ENCODE measurements around the gene KCNQ5. TPM values are rescaled to one million over a fixed set of nuclear protein-coding genes. Genes with fewer than 3 reads are reported as not detected.

Gene KCNQ5
- total RNA-seq, 1 donor from 2014 or later, result not detected

DNA sequence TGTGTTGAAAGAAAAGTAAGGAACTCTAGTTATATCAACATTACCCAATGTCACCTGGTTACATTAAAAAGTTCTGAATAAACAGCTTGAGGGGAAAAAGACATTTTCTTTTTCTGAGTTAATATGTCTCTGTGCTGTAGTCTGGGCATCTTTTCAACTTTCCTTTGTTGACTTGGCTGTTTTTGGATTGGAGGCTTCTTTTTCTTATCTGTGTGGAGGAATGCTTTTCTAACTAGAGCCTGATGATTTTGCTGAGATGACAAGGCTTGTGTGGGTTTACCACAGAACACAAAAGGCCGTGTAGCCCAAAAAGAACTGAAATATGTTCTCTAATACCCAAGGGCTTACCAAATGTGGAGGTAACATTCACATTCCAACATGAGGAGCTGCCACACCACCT is 161.8 kb downstream of the KCNQ5 start:
- no peak overlapping the region for H3K27ac ChIP-seq
- no peaks in the 10 kb centered on the region for H3K36me3 Mint-ChIP-seq
- H3K27me3 Mint-ChIP-seq (ENCODE audit: insufficient read depth, low read depth), result no peaks in the 10 kb centered on the region
- no peak overlapping the region for H3K4me3 ChIP-seq
- no peaks in the 10 kb centered on the region for H3K9me3 Mint-ChIP-seq
- H3K27ac Mint-ChIP-seq, result no peak overlapping the region
- no peak for DNase-seq (ENCODE audit: low spot score)
- H4K20me1 ChIP-seq (ENCODE audit: low read depth), result no peaks in the 10 kb centered on the region
- H3K4me3 Mint-ChIP-seq, result no peak overlapping the region
- H3F3A ChIP-seq (ENCODE audit: low read depth), result no peaks in the 10 kb centered on the region
- H3K27me3 ChIP-seq, result no peaks in the 10 kb centered on the region
- H3K9me3 ChIP-seq (ENCODE audit: low read depth), result no peaks in the 10 kb centered on the region
- no peak overlapping the region for H2AFZ ChIP-seq (replicated peaks)
- H3K79me2 ChIP-seq (ENCODE audit: low read depth), result no peaks in the 10 kb centered on the region
- TF ChIP-seq EZH2 (IDR thresholded peaks at IDR 0.05), result no peak
- no peak for TF ChIP-seq EZH2phosphoT487 (IDR thresholded peaks at IDR 0.05)
- TF ChIP-seq, protein P1, sequence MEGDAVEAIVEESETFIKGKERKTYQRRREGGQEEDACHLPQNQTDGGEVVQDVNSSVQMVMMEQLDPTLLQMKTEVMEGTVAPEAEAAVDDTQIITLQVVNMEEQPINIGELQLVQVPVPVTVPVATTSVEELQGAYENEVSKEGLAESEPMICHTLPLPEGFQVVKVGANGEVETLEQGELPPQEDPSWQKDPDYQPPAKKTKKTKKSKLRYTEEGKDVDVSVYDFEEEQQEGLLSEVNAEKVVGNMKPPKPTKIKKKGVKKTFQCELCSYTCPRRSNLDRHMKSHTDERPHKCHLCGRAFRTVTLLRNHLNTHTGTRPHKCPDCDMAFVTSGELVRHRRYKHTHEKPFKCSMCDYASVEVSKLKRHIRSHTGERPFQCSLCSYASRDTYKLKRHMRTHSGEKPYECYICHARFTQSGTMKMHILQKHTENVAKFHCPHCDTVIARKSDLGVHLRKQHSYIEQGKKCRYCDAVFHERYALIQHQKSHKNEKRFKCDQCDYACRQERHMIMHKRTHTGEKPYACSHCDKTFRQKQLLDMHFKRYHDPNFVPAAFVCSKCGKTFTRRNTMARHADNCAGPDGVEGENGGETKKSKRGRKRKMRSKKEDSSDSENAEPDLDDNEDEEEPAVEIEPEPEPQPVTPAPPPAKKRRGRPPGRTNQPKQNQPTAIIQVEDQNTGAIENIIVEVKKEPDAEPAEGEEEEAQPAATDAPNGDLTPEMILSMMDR (IDR thresholded peaks at IDR 0.05), result no peak
- peaks cover 8% of the 10 kb centered on the region for H3K4me1 Mint-ChIP-seq
- no peak overlapping the region for H3K4me2 ChIP-seq
- no peaks in the 10 kb centered on the region for H3K4me1 ChIP-seq
- H3K36me3 ChIP-seq, result no peaks in the 10 kb centered on the region
- no peak overlapping the region for H3K9ac ChIP-seq

DNA sequence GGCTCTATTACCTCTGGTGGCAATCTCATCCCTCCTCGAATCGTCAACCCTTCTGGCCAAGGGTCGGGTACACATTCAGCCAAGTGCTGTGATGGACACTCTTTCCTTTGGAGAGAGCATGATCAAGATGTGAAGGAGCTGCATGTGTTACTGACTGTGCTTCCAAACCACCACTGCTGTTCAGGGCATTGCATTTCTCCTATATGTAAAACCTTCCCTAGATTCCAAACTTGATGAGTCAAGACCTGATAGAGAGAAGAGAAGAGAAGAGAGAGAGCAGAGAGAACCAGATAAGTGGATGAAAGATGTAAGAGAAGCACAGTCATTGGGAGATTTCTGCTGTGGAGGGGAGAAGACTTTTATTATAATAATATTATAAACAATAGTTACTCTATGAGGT is 162.2 kb downstream of the KCNQ5 start:
- no peaks in the 10 kb centered on the region for H4K20me1 ChIP-seq (ENCODE audit: low read depth)
- no peaks in the 10 kb centered on the region for H3K36me3 ChIP-seq
- no peak overlapping the region for H3K9ac ChIP-seq
- DNase-seq (ENCODE audit: low spot score), result no peak
- no peaks in the 10 kb centered on the region for H3K9me3 ChIP-seq (ENCODE audit: low read depth)
- H3K4me2 ChIP-seq, result no peak overlapping the region
- no peaks in the 10 kb centered on the region for H3K27me3 Mint-ChIP-seq (ENCODE audit: insufficient read depth, low read depth)
- H3K4me3 ChIP-seq, result no peak overlapping the region
- H3K36me3 Mint-ChIP-seq, result no peaks in the 10 kb centered on the region
- H3K27ac ChIP-seq, result no peak overlapping the region
- peaks cover 8% of the 10 kb centered on the region for H3K4me1 Mint-ChIP-seq
- H3F3A ChIP-seq (ENCODE audit: low read depth), result no peaks in the 10 kb centered on the region
- H3K4me3 Mint-ChIP-seq, result no peak overlapping the region
- H3K79me2 ChIP-seq (ENCODE audit: low read depth), result no peaks in the 10 kb centered on the region
- H2AFZ ChIP-seq (replicated peaks), result no peak overlapping the region
- H3K27ac Mint-ChIP-seq, result no peak overlapping the region
- TF ChIP-seq EZH2phosphoT487 (IDR thresholded peaks at IDR 0.05), result no peak
- no peak for TF ChIP-seq EZH2 (IDR thresholded peaks at IDR 0.05)
- no peaks in the 10 kb centered on the region for H3K27me3 ChIP-seq
- no peaks in the 10 kb centered on the region for H3K4me1 ChIP-seq
- no peaks in the 10 kb centered on the region for H3K9me3 Mint-ChIP-seq

DNA sequence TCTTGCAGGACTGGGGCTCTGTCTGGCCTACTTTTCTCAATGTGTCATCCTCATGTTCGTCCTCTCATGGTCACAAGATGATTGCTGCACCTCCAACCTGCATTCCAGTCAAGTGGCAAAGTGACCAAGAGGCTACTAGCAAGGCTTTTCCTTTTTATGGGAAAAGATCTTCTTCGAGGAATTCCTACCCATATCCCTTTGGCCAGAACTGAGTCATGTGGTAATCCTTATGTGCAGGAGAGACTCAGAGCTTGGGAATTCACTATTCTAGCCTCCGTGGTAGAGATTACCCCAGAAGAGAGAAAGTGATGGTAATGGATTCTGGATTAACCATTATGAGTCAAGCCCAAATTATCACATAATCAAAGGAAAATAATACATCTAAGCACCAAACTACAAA is 162.7 kb downstream of the KCNQ5 start:
- H3K4me3 Mint-ChIP-seq, result no peak overlapping the region
- H3K27ac Mint-ChIP-seq, result no peak overlapping the region
- Histone ChIP-seq H2AFZ (replicated peaks) (no peak overlapping the region), H3K4me3 (no peak overlapping the region), H3K4me2 (no peak overlapping the region), H3K36me3 (no peaks in the 10 kb centered on the region), H3F3A (ENCODE audit: low read depth) (no peaks in the 10 kb centered on the region), H3K79me2 (ENCODE audit: low read depth) (no peaks in the 10 kb centered on the region), H3K4me1 (no peaks in the 10 kb centered on the region), H3K9me3 (ENCODE audit: low read depth) (no peaks in the 10 kb centered on the region), H3K27ac (no peak overlapping the region), H3K27me3 (no peaks in the 10 kb centered on the region), H4K20me1 (ENCODE audit: low read depth) (no peaks in the 10 kb centered on the region), H3K9ac (no peak overlapping the region)
- no peaks in the 10 kb centered on the region for H3K36me3 Mint-ChIP-seq
- peaks cover 8% of the 10 kb centered on the region for H3K4me1 Mint-ChIP-seq
- H3K9me3 Mint-ChIP-seq, result no peaks in the 10 kb centered on the region
- no peaks in the 10 kb centered on the region for H3K27me3 Mint-ChIP-seq (ENCODE audit: insufficient read depth, low read depth)
- DNase-seq (ENCODE audit: low spot score), result no peak
- TF ChIP-seq EZH2phosphoT487 (IDR thresholded peaks at IDR 0.05) (no peak), EZH2 (IDR thresholded peaks at IDR 0.05) (no peak)
- TF ChIP-seq, protein P1 (IDR thresholded peaks at IDR 0.05), result no peak

DNA sequence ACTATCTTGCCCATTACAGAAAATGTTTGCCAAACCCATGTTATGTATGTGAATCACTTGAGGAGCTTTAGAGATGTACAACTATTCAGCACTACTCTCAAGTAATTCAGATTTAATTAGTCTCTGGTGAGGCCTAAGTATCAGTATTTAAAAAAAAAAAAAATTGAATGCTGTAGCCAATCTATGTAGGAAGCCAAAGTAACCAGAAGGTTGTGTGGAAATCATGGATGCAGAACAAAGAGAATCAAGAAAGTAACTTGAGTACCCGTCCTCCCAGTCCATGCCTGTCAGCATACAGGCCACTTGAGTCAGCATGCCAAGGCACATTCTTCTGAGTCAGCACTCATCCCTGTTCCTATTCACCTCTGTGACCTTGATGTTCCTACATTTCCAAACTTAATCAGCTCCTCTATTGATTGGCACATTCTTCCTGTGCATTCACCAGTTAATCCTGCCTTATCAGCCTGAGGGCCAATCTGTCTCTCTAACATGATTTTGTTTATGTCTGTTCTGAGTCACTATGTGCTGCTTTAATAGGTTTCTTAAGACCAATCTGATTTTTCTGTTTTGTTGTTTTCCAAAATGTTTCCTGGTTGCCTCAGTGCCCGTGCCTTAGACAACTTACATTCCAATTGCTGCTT is 165.6 kb downstream of the KCNQ5 start:
- H3K4me3 ChIP-seq, result no peak overlapping the region
- no peaks in the 10 kb centered on the region for H3K36me3 Mint-ChIP-seq
- no peaks in the 10 kb centered on the region for H3K27me3 ChIP-seq
- no peaks in the 10 kb centered on the region for H4K20me1 ChIP-seq (ENCODE audit: low read depth)
- no peaks in the 10 kb centered on the region for H3K9me3 Mint-ChIP-seq
- H3K4me1 ChIP-seq, result no peaks in the 10 kb centered on the region
- no peaks in the 10 kb centered on the region for H3K9me3 ChIP-seq (ENCODE audit: low read depth)
- H3K27ac ChIP-seq, result no peak overlapping the region
- no peak overlapping the region for H3K9ac ChIP-seq
- no peak overlapping the region for H3K4me2 ChIP-seq
- peak; percentile 36 for DNase-seq (ENCODE audit: low spot score)
- H3K27me3 Mint-ChIP-seq (ENCODE audit: insufficient read depth, low read depth), result no peaks in the 10 kb centered on the region
- no peaks in the 10 kb centered on the region for H3F3A ChIP-seq (ENCODE audit: low read depth)
- H3K79me2 ChIP-seq (ENCODE audit: low read depth), result no peaks in the 10 kb centered on the region
- TF ChIP-seq EZH2 (IDR thresholded peaks at IDR 0.05), result no peak
- TF ChIP-seq, protein P1 (IDR thresholded peaks at IDR 0.05), result no peak
- no peak for TF ChIP-seq EZH2phosphoT487 (IDR thresholded peaks at IDR 0.05)
- H3K36me3 ChIP-seq, result no peaks in the 10 kb centered on the region
- H3K4me1 Mint-ChIP-seq, result peaks cover 8% of the 10 kb centered on the region
- no peak overlapping the region for H3K4me3 Mint-ChIP-seq
- H3K27ac Mint-ChIP-seq, result no peak overlapping the region
- H2AFZ ChIP-seq (replicated peaks), result no peak overlapping the region
